ENCODE measurements around the gene ERCC2.
A peak's percentile ranks its signal among the peaks of the same experiment; 100 is the strongest.
"Not testable (repeated sequence)": the region's sequence is repeated elsewhere in the genome, so short reads cannot be mapped to it uniquely, and the experiment has no call there.

ERCC2 gene

GRCh38 chr19:45407585-45407984 is 37.2 kb upstream of the ERCC2 start:
- H3K27me3 ChIP-seq (ENCODE audit: insufficient read depth, low read length); H3K27ac ChIP-seq (ENCODE audit: low read depth, low read length); H2AFZ ChIP-seq (ENCODE audit: low read length, unreplicated experiment); H3K36me3 ChIP-seq (ENCODE audit: insufficient read depth, low read length): not testable (repeated sequence)
- Histone ChIP-seq H3K79me2 (ENCODE audit: control insufficient read depth, insufficient read depth, low read length, unreplicated experiment) (peaks cover 19% of the 10 kb centered on the region), H3K4me1 (ENCODE audit: control insufficient read depth, insufficient read depth, low read length, unreplicated experiment) (peaks cover 15% of the 10 kb centered on the region), H3K4me3 (ENCODE audit: low read depth, low read length) (peak overlapping the region; percentile 80)

- Histone ChIP-seq H3K4me1 (ENCODE audit: control insufficient read depth, insufficient read depth, low read length, unreplicated experiment) (peaks cover 16% of the 10 kb centered on the region), H2AFZ (ENCODE audit: low read length, unreplicated experiment) (no peak overlapping the region), H3K36me3 (ENCODE audit: insufficient read depth, low read length) (no peaks in the 10 kb centered on the region), H3K4me3 (ENCODE audit: low read depth, low read length) (peak overlapping the region; percentile 80), H3K27me3 (ENCODE audit: insufficient read depth, low read length) (no peaks in the 10 kb centered on the region), H3K79me2 (ENCODE audit: control insufficient read depth, insufficient read depth, low read length, unreplicated experiment) (peaks cover 25% of the 10 kb centered on the region), H3K27ac (ENCODE audit: low read depth, low read length) (no peak overlapping the region)
These were observed 36.7 kb upstream of the ERCC2 start for GRCh38 chr19:45407091-45407375.

- H3K27me3 ChIP-seq (ENCODE audit: insufficient read depth, low read length), result no peaks in the 10 kb centered on the region
- H3K79me2 ChIP-seq (ENCODE audit: control insufficient read depth, insufficient read depth, low read length, unreplicated experiment), result peaks cover 27% of the 10 kb centered on the region
- H3K36me3 ChIP-seq (ENCODE audit: insufficient read depth, low read length), result no peaks in the 10 kb centered on the region
- peak within 1 kb of the TSS; percentile 80 for H3K4me3 ChIP-seq (ENCODE audit: low read depth, low read length)
- H3K27ac ChIP-seq (ENCODE audit: low read depth, low read length), result peak within 1 kb of the TSS; percentile 86
- H2AFZ ChIP-seq (ENCODE audit: low read length, unreplicated experiment), result no peak within 1 kb of the TSS
- H3K4me1 ChIP-seq (ENCODE audit: control insufficient read depth, insufficient read depth, low read length, unreplicated experiment), result peaks cover 16% of the 10 kb centered on the region
These were observed 36.1 kb upstream of the ERCC2 start, which contains the start of gene POLR1G for GRCh38 chr19:45406226-45407090. POLR1G (plus strand) TSS chr19:45406644; CDS start chr19:45406697, 53 bp downstream.

GRCh38 chr19:45405435-45406225 is 35.3 kb upstream of the ERCC2 start:
- Histone ChIP-seq H3K79me2 (ENCODE audit: control insufficient read depth, insufficient read depth, low read length, unreplicated experiment) (peaks cover 27% of the 10 kb centered on the region), H3K27ac (ENCODE audit: low read depth, low read length) (peak overlapping the region; percentile 86), H2AFZ (ENCODE audit: low read length, unreplicated experiment) (no peak overlapping the region), H3K27me3 (ENCODE audit: insufficient read depth, low read length) (no peaks in the 10 kb centered on the region), H3K4me1 (ENCODE audit: control insufficient read depth, insufficient read depth, low read length, unreplicated experiment) (peaks cover 16% of the 10 kb centered on the region), H3K4me3 (ENCODE audit: low read depth, low read length) (peak overlapping the region; percentile 80), H3K36me3 (ENCODE audit: insufficient read depth, low read length) (no peaks in the 10 kb centered on the region)

- H3K79me2 ChIP-seq (ENCODE audit: control insufficient read depth, insufficient read depth, low read length, unreplicated experiment), result peaks cover 27% of the 10 kb centered on the region
- H3K4me1 ChIP-seq (ENCODE audit: control insufficient read depth, insufficient read depth, low read length, unreplicated experiment), result peaks cover 16% of the 10 kb centered on the region
These were observed 34.4 kb upstream of the ERCC2 start, which contains the start of gene PPP1R13L for GRCh38 chr19:45404557-45405434. PPP1R13L (minus strand) TSS chr19:45405069; CDS start chr19:45398318, 6,751 bp downstream.

GRCh38 chr19:45403781-45404556 is 33.6 kb upstream of the ERCC2 start:
- H3K36me3 ChIP-seq (ENCODE audit: insufficient read depth, low read length), result no peaks in the 10 kb centered on the region
- H3K4me1 ChIP-seq (ENCODE audit: control insufficient read depth, insufficient read depth, low read length, unreplicated experiment), result peaks cover 16% of the 10 kb centered on the region
- peak overlapping the region; percentile 5; the same call in 1 of the 2 replicates for H3K27ac ChIP-seq (ENCODE audit: low read depth, low read length)
- no peak overlapping the region for H2AFZ ChIP-seq (ENCODE audit: low read length, unreplicated experiment)
- peak overlapping the region; percentile 80 for H3K4me3 ChIP-seq (ENCODE audit: low read depth, low read length)
- peaks cover 27% of the 10 kb centered on the region for H3K79me2 ChIP-seq (ENCODE audit: control insufficient read depth, insufficient read depth, low read length, unreplicated experiment)
- no peaks in the 10 kb centered on the region for H3K27me3 ChIP-seq (ENCODE audit: insufficient read depth, low read length)

More at GRCh38 chr19:45404557-45405434, 34.4 kb upstream of the ERCC2 start, which contains the start of gene PPP1R13L:
- Histone ChIP-seq H3K36me3 (ENCODE audit: insufficient read depth, low read length) (no peaks in the 10 kb centered on the region), H3K27ac (ENCODE audit: low read depth, low read length) (peak within 1 kb of the TSS; percentile 86), H2AFZ (ENCODE audit: low read length, unreplicated experiment) (no peak within 1 kb of the TSS), H3K27me3 (ENCODE audit: insufficient read depth, low read length) (no peaks in the 10 kb centered on the region), H3K4me3 (ENCODE audit: low read depth, low read length) (peak within 1 kb of the TSS; percentile 80)

DNA sequence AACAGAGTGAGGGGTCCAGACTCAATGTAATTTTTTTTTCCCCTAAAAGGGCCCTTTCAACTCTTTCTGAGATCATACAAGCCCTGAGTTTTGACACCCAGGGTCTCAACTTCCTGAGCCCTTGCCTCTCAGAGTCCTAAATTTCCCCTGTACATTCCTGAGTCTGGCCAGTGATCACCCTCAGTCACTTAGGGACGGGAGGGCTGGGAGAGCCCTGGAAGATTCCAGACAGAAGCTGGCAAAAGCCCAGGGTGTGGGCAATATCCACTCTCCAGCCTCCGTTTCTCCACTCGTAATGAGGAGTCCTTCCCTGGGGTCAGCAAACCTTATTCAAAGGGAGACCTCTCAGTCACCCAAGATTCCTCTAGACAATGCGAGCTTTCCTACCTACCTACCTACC is 32.9 kb upstream of the ERCC2 start:
- peak overlapping the region; percentile 14 for H3K27ac ChIP-seq (ENCODE audit: low read depth, low read length)
- H3K79me2 ChIP-seq (ENCODE audit: control insufficient read depth, insufficient read depth, low read length, unreplicated experiment), result peaks cover 27% of the 10 kb centered on the region
- H3K4me1 ChIP-seq (ENCODE audit: control insufficient read depth, insufficient read depth, low read length, unreplicated experiment), result peaks cover 19% of the 10 kb centered on the region

GRCh38 chr19:45402298-45403061 is 32.1 kb upstream of the ERCC2 start:
- H3K4me3 ChIP-seq (ENCODE audit: low read depth, low read length), result peak overlapping the region; percentile 80
- no peaks in the 10 kb centered on the region for H3K27me3 ChIP-seq (ENCODE audit: insufficient read depth, low read length)
- peaks cover 25% of the 10 kb centered on the region for H3K79me2 ChIP-seq (ENCODE audit: control insufficient read depth, insufficient read depth, low read length, unreplicated experiment)
- no peak overlapping the region for H2AFZ ChIP-seq (ENCODE audit: low read length, unreplicated experiment)
- no peaks in the 10 kb centered on the region for H3K36me3 ChIP-seq (ENCODE audit: insufficient read depth, low read length)
- peaks cover 19% of the 10 kb centered on the region for H3K4me1 ChIP-seq (ENCODE audit: control insufficient read depth, insufficient read depth, low read length, unreplicated experiment)
- H3K27ac ChIP-seq (ENCODE audit: low read depth, low read length), result peak overlapping the region; percentile 14; the same call in 1 of the 2 replicates

More for the DNA sequence above, 32.9 kb upstream of the ERCC2 start:
- Histone ChIP-seq H3K4me3 (ENCODE audit: low read depth, low read length) (peak overlapping the region; percentile 80), H3K27me3 (ENCODE audit: insufficient read depth, low read length) (no peaks in the 10 kb centered on the region), H3K36me3 (ENCODE audit: insufficient read depth, low read length) (no peaks in the 10 kb centered on the region), H2AFZ (ENCODE audit: low read length, unreplicated experiment) (no peak overlapping the region)

GRCh38 chr19:45401815-45402214 is 31.4 kb upstream of the ERCC2 start:
- Histone ChIP-seq H3K36me3 (ENCODE audit: insufficient read depth, low read length) (no peaks in the 10 kb centered on the region), H3K4me1 (ENCODE audit: control insufficient read depth, insufficient read depth, low read length, unreplicated experiment) (peaks cover 19% of the 10 kb centered on the region), H3K79me2 (ENCODE audit: control insufficient read depth, insufficient read depth, low read length, unreplicated experiment) (peaks cover 21% of the 10 kb centered on the region), H3K27me3 (ENCODE audit: insufficient read depth, low read length) (no peaks in the 10 kb centered on the region), H3K4me3 (ENCODE audit: low read depth, low read length) (no peak overlapping the region), H3K27ac (ENCODE audit: low read depth, low read length) (no peak overlapping the region), H2AFZ (ENCODE audit: low read length, unreplicated experiment) (no peak overlapping the region)
